ENCODE data around the gene LRMDA.
A peak's percentile ranks its signal among the peaks of the same experiment; 100 is the strongest.

Gene LRMDA

GRCh38 chr10:75431180-75432111, at the start of gene LRMDA:
Gene LRMDA (plus strand): TSS chr10:75431624.
- in situ Hi-C loops (cut with HindIII; ENCODE audit: low pct_ligation_motif_present, low pct_unique_long_range_greater_than_20kb, low sequenced_read_pairs) = no loop called here
- peak; percentile 46 for DNase-seq

GRCh38 chr10:75386128-75386527, 45.3 kb upstream of the LRMDA start:
- in situ Hi-C loops (cut with HindIII; ENCODE audit: low pct_ligation_motif_present, low pct_unique_long_range_greater_than_20kb, low sequenced_read_pairs) = no loop called here
- no peak for DNase-seq

GRCh38 chr10:75388082-75388481, 43.3 kb upstream of the LRMDA start:
- in situ Hi-C loops (cut with HindIII; ENCODE audit: low pct_ligation_motif_present, low pct_unique_long_range_greater_than_20kb, low sequenced_read_pairs) = no loop called here
- DNase-seq = no peak

GRCh38 chr10:75390178-75390577, 41.2 kb upstream of the LRMDA start:
- no peak for DNase-seq
- in situ Hi-C loops (cut with HindIII; ENCODE audit: low pct_ligation_motif_present, low pct_unique_long_range_greater_than_20kb, low sequenced_read_pairs) = no loop called here

- in situ Hi-C loops (cut with HindIII; ENCODE audit: low pct_ligation_motif_present, low pct_unique_long_range_greater_than_20kb, low sequenced_read_pairs) = no loop called here
- no peak for DNase-seq
These were observed 39.2 kb upstream of the LRMDA start for GRCh38 chr10:75392271-75392670.

DNA sequence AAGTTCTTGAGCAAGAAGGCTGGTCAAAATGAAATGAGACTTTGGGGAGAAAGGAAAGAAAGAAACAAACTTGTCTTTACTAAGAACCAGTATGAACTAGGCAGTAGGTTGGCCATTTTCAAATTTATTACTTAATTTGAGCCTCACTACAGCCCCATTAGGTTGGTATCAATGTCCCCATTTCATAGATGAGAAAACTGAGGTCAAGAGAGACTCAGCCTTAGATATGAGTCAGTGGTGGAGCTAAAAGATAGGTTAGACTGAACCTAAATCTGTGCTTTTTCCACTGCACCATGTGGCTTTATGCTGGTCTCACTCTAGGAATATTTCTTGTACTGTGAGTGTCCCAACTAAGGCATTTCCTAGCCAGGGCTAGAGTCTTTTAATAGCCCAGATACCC, 38.7 kb upstream of the LRMDA start:
- in situ Hi-C loops (cut with HindIII; ENCODE audit: low pct_ligation_motif_present, low pct_unique_long_range_greater_than_20kb, low sequenced_read_pairs) = no loop called here
- no peak for DNase-seq

- DNase-seq = no peak
- in situ Hi-C loops (cut with HindIII; ENCODE audit: low pct_ligation_motif_present, low pct_unique_long_range_greater_than_20kb, low sequenced_read_pairs) = no loop called here
These were observed 37.2 kb upstream of the LRMDA start for GRCh38 chr10:75394221-75394620.

GRCh38 chr10:75395066-75395931, 36.1 kb upstream of the LRMDA start:
- in situ Hi-C loops (cut with HindIII; ENCODE audit: low pct_ligation_motif_present, low pct_unique_long_range_greater_than_20kb, low sequenced_read_pairs) = no loop called here
- DNase-seq = no peak

- in situ Hi-C loops (cut with HindIII; ENCODE audit: low pct_ligation_motif_present, low pct_unique_long_range_greater_than_20kb, low sequenced_read_pairs) = no loop called here
- no peak for DNase-seq
These were observed 35.3 kb upstream of the LRMDA start for GRCh38 chr10:75395932-75396630.

- DNase-seq = no peak
- in situ Hi-C loops (cut with HindIII; ENCODE audit: low pct_ligation_motif_present, low pct_unique_long_range_greater_than_20kb, low sequenced_read_pairs) = no loop called here
These were observed 34.6 kb upstream of the LRMDA start for GRCh38 chr10:75396631-75397495.

GRCh38 chr10:75397496-75398199, 33.8 kb upstream of the LRMDA start:
- no peak for DNase-seq
- in situ Hi-C loops (cut with HindIII; ENCODE audit: low pct_ligation_motif_present, low pct_unique_long_range_greater_than_20kb, low sequenced_read_pairs) = no loop called here

DNA sequence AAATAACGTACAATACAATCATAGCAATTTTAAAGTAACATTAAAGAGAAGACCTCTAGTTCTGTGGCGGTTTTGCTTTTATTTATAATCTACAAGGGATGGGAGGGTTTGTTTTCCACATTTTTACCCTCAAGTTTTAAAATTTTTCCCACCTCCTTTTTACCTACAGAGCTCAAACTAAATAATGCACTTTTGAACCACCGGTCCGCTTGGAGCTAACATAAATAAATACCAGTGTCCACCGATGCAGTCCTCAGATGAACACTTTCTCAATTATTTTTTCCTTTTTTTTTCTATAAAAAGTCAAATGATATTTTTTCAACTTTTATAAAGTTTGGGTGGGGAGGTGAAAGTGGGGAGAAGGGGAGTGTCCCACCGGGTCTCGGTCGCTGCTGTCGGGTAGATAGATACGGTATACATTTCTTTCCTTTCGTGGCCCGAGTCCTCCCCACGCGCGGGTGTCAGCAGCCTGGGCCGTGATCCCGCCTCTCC, 33.2 kb upstream of the LRMDA start:
- no peak for DNase-seq
- in situ Hi-C loops (cut with HindIII; ENCODE audit: low pct_ligation_motif_present, low pct_unique_long_range_greater_than_20kb, low sequenced_read_pairs) = no loop called here

GRCh38 chr10:75398692-75399460, 32.5 kb upstream of the LRMDA start:
- no peak for DNase-seq
- in situ Hi-C loops (cut with HindIII; ENCODE audit: low pct_ligation_motif_present, low pct_unique_long_range_greater_than_20kb, low sequenced_read_pairs) = no loop called here

DNA sequence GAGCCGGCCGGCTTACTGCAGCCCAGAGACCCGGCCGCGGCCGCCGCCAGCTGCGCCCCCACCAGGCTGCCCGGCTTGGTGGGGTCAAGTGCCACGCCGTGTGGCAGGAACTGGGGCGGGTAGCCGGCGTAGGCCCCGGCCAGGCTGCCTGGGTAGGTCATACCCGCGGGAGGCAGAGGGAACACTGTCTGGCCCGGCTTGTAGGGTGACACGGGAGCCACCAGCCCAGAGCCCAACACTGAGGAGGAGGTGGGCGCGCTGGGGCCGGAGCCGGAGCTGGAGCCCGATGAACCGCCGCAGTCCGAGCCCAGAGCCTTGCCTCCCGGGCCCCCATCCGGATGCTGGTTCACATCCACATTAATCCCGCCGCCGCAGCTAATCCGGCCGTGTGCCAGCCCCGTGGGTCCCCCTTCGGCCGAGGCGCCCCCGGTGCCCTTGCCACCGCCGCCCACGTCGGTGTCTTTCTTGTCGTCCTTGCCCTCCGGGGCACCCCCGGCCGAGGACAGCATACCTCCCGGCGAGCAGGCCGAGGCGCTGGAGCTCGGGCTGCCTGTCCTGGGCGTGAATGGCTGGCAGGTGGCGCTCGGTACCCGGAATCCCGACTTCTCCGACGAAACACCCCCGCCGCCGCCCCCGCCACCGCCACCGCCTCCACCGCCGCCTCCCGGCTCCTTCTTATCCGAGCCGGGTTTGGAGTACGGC, 31.8 kb upstream of the LRMDA start:
- in situ Hi-C loops (cut with HindIII; ENCODE audit: low pct_ligation_motif_present, low pct_unique_long_range_greater_than_20kb, low sequenced_read_pairs) = no loop called here

GRCh38 chr10:75400163-75400770, 31.2 kb upstream of the LRMDA start:
- in situ Hi-C loops (cut with HindIII; ENCODE audit: low pct_ligation_motif_present, low pct_unique_long_range_greater_than_20kb, low sequenced_read_pairs) = no loop called here
- DNase-seq = peak; percentile 44

More for the DNA sequence above, 31.8 kb upstream of the LRMDA start:
- DNase-seq = peak; percentile 72

All from ACHN (cell line).